A549 treated with AZD2906 at 1 μM for 4 hours (cell line): Measurements from ENCODE around the gene C19orf85. TPM values are rescaled to one million over a fixed set of nuclear protein-coding genes. Genes with fewer than 3 reads are reported as not detected.

Source experiments
- total RNA-seq: library from RNA; stranded (reverse); fragments of 200-300 nt; extraction: Qiagen RNA extraction; gene quantifications from 5 replicates; pipeline ENCODE4 v1.2.3, GENCODE V29; 2022

Gene C19orf85
- total RNA-seq: not detected in 5 replicates

GRCh38 chr19:55464662-55465054, at the start of gene C19orf85:
TSS of gene C19orf85 (minus strand) at chr19:55464751. CDS start at chr19:55464554, 197 bp downstream.

DNA sequence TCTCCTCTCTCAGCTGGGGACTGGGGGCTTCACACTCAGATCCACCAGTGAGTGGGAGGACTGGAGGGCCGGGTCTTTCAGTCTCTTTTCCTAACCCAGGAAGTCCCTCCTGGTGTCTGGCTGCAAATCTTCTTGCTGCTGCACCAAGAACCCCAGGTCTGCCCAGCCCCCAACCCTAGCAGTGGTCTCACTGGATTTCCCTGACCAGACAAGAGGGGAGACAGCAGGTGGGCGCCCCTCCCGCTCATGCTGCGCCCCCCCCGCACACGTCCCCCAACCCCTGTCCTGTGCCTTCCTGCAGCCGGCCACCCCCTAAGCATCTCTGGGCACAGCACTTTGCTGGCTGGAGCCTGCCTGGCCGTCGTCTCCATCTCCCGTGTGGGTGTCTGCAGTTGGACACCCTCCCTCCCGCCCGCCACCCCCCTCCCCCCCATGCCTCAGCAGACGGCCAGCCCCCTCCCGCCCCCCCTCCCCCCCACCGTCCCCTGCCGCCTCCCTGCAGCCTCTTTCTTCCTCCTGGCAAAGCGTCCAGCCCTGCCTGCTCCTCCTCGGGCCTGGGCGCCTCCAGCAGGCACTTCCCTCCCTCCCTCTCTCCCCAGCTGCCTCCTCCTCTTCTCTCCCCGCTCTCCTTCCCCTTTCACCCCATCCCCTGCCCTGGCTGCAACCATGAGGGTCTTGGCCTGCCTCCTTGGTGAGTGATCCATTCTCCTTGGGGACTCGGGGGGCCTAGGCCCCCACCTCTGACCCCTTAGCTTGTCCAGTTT, 23.6 kb upstream of the C19orf85 start, which contains the start of gene SSC5D:
TSS of gene SSC5D (plus strand) at position 513 of the 764 bp plus-strand sequence. CDS start at position 667, 154 bp downstream.

DNA sequence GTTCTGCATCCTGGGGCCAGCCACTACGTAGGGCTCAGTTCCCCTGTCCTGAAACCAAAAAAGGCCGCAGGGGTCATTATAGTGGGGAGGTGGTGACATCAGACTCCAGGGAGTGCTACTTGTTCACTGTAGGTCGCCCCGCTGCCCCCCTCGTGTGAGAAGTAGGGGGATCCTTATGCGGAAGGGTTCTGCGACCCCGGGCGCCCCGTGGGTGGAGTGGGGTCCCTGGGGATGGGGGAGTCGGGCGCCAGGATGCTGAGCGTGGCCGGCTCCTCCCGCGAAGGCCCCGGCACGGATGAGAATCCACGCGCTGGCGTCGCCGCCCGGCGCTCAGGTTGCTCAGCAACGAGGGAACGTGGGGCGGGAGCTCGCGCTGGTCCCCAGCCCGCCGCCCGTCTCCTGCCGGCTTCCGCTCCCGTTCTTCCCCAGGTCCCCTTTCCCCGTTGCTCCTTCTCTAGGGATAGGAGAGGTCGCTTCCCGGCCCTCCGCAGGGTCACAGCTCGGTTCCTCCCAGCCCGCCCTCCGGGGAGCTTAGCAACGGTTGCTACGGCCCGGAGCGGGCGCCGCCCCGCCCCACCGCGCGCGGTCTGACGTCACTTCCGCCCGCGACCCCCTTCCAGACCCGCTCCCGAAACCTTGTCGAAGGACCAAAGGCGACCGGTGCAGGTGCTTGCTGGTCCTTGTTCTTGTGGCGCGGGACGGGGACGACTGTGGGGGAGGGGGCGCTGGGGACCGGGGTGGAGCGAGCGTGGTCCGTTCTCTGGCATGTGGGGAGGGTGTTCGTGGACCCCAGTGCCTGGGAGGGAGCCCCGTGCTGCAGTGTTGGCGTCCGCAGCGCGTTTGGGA, 20.3 kb upstream of the C19orf85 start, which contains the start of gene NAT14:
TSS of gene NAT14 (plus strand) at position 596 of the 846 bp plus-strand sequence. CDS start 521 bp downstream, outside the sequence.

DNA sequence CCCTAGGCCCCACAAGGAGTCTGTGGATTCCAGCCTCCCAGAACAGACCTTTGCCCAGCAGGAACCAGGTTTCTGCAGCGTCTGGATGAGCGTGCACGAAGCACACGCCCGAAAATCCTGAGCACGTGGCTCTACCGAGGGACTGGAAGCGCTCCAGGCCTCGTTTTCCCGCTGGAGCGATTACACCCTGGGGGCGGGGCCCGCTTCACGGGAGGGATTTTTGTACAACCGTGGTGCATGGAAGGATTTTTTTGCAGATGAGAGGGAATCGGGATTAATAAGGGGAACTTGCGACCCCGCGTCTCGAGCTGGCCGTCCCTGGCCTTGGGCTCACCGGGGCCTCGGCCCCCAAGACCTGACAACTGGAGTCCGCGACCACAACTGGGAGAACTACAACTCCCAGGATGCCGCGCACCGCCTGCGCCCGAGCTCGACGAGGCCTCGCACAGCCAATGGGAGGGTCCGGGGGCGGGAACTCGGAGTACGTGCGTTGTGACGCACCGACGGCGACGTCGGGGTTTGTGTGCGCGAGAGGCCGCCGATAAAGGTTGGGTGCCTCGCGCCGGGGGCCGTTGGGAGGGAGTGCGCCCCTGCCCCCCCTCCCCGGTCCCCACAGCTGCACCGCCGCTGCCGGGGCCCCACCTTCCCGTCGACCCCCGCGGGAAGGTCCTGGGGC, 11.7 kb upstream of the C19orf85 start, which contains the start of gene ZNF628:
TSS of gene ZNF628 (plus strand) at position 518 of the 676 bp plus-strand sequence. CDS start 3,294 bp downstream, outside the sequence.

DNA sequence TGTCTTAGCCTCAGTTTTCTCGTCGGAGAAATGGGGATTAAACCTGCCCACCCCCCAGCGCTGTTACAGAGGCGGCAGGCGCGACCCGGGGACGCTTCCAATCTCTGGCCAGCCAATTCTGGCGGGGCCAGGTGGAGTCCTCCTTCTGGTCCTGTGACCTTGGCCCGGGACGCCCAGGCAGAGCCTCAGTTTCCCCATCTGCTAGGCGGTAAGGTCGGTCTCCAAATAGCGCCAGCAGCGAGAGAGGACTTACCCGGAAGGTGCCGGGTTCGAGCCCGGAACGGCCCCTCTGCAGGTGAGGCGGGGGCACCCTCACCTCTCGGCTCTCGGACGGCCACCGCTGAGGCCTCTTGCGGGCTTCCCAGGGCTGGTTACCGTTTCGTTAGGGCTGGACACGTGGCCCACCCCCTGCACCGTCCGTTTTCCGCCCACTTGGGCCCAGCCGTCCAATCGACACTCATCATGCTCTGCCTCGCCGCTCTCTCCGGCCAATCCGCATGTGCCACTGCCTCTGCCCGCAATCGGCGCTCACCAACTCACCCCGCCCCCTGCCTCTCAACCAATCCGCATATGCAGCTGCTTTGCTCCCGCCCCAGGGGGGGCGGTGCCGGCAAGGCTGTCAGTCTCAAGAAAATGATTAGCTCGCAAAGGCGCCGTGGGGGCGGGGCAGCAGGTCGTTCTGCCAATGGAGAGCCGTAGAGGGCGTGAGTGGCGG, 3.1 kb downstream of the C19orf85 start, which contains the start of gene ISOC2:
TSS of gene ISOC2 (minus strand) at position 384 of the 715 bp plus-strand sequence. CDS start 5,156 bp downstream, outside the sequence.

GRCh38 chr19:55443045-55443823, 21.3 kb downstream of the C19orf85 start, which contains the start of gene SHISA7:
TSS of gene SHISA7 (minus strand) at chr19:55443300. CDS start at chr19:55442863, 437 bp downstream.

Other genes starting within 250 kb of the C19orf85 start
- 1.8 to 4.7 TPM (median 4.1 TPM) in 5 replicates for gene TMEM86B, start 236.0 kb downstream of the C19orf85 start, total RNA-seq
- 84.6 to 114 TPM (median 113 TPM) in 5 replicates for gene PPP6R1, start 205.7 kb downstream of the C19orf85 start, total RNA-seq
- gene HSPBP1, start 184.6 kb downstream of the C19orf85 start, total RNA-seq: 121 to 154 TPM (median 139 TPM) in 5 replicates
- 2.8 to 3.4 TPM (median 3.3 TPM) in 5 replicates for gene BRSK1, start 180.8 kb downstream of the C19orf85 start, total RNA-seq
- gene TMEM150B, start 139.4 kb downstream of the C19orf85 start, total RNA-seq: not detected in 5 replicates
- 5.2 to 6.3 TPM (median 6.0 TPM) in 5 replicates for gene KMT5C, start 124.9 kb downstream of the C19orf85 start, total RNA-seq
- 0.61 to 1.1 TPM (median 0.83 TPM) in 5 replicates for gene COX6B2, start 110.0 kb downstream of the C19orf85 start, total RNA-seq
- 0.03 to 0.14 TPM (median 0.12 TPM) in 5 replicates for gene GARIN5B, start 101.5 kb downstream of the C19orf85 start, total RNA-seq
- 9.6 to 11.2 TPM (median 10.5 TPM) in 5 replicates for gene IL11, start 94.3 kb downstream of the C19orf85 start, total RNA-seq
- gene TMEM190, start 87.9 kb downstream of the C19orf85 start, total RNA-seq: 0.93 to 2.2 TPM (median 1.3 TPM) in 5 replicates
- 2.0 to 9.6 TPM (median 7.8 TPM) in 5 replicates for gene TMEM238, start 80.5 kb downstream of the C19orf85 start, total RNA-seq
- gene RPL28, start 78.8 kb downstream of the C19orf85 start, total RNA-seq: 2,614 to 2,914 TPM (median 2,802 TPM) in 5 replicates
- 270 to 454 TPM (median 404 TPM) in 5 replicates for gene UBE2S, start 57.0 kb downstream of the C19orf85 start, total RNA-seq
- gene SHISA7, start 21.5 kb downstream of the C19orf85 start, total RNA-seq: 0.01 TPM in 1 of 5 replicates, not detected in the others
- gene ISOC2, start 3.1 kb downstream of the C19orf85 start, total RNA-seq: 55.5 to 66.5 TPM (median 58.3 TPM) in 5 replicates
- gene ZNF628, start 11.9 kb upstream of the C19orf85 start, total RNA-seq: 5.1 to 10.1 TPM (median 7.8 TPM) in 5 replicates
- 36.7 to 57.2 TPM (median 56.0 TPM) in 5 replicates for gene NAT14, start 20.4 kb upstream of the C19orf85 start, total RNA-seq
- 0.40 to 0.99 TPM (median 0.66 TPM) in 5 replicates for gene SSC5D, start 23.7 kb upstream of the C19orf85 start, total RNA-seq
- gene SBK2, start 72.4 kb upstream of the C19orf85 start, total RNA-seq: 1.5 to 2.4 TPM (median 1.9 TPM) in 5 replicates
- gene SBK3, start 80.8 kb upstream of the C19orf85 start, total RNA-seq: 1.9 to 2.2 TPM (median 2.1 TPM) in 5 replicates
- 20.8 to 35.0 TPM (median 33.5 TPM) in 5 replicates for gene ZNF579, start 116.1 kb upstream of the C19orf85 start, total RNA-seq
- 20.8 to 26.0 TPM (median 24.6 TPM) in 5 replicates for gene FIZ1, start 134.8 kb upstream of the C19orf85 start, total RNA-seq
- gene ZNF524, start 135.5 kb upstream of the C19orf85 start, total RNA-seq: 13.9 to 20.0 TPM (median 17.7 TPM) in 5 replicates
- gene ZNF865, start 140.9 kb upstream of the C19orf85 start, total RNA-seq: 7.1 to 12.5 TPM (median 12.2 TPM) in 5 replicates
- gene ZNF784, start 159.8 kb upstream of the C19orf85 start, total RNA-seq: 4.4 to 6.8 TPM (median 6.4 TPM) in 5 replicates
- 26.5 to 56.4 TPM (median 52.5 TPM) in 5 replicates for gene ZNF580, start 176.3 kb upstream of the C19orf85 start, total RNA-seq
- 40.1 to 50.7 TPM (median 47.5 TPM) in 5 replicates for gene ZNF581, start 178.9 kb upstream of the C19orf85 start, total RNA-seq
- 15.2 to 19.4 TPM (median 16.9 TPM) in 5 replicates for gene CCDC106, start 183.5 kb upstream of the C19orf85 start, total RNA-seq
- 269 to 309 TPM (median 285 TPM) in 5 replicates for gene U2AF2, start 190.3 kb upstream of the C19orf85 start, total RNA-seq
- 135 to 218 TPM (median 203 TPM) in 5 replicates for gene EPN1, start 210.5 kb upstream of the C19orf85 start, total RNA-seq